IPS-11a (cell line): ENCODE measurements around the gene ABITRAM.

Source experiments
- H3K4me3 ChIP-seq: one replicate; pipeline ENCODE4 v1.5.1; 2013; ENCODE audit warnings: low read depth, low read length, control low read depth

The ABITRAM gene

DNA sequence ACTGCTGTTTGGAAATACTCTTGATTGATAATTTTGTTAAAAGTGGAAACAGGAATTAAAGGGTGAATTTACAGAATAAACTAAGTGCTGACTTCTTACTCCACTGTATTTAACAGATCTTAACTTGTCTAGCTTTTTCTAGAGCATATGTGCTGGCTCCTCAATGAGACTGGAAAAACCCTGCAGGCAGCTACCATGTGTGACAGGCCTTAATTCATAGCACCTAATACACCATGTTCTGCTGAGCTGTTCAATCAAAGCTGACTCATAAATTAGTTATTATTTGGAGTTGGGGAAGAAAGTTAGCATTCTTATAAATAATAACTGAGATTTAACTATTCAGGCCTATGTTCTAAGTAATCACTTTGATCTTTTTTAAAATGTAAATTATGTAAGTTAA is 49.7 kb downstream of the ABITRAM start:
- no peak overlapping the region for H3K4me3 ChIP-seq
